Bronchial epithelial cell (primary cell): ENCODE results near the gene SHTN1. TPM values are rescaled to one million over a fixed set of nuclear protein-coding genes. Genes with fewer than 3 reads are reported as not detected.
A peak's percentile ranks its signal among the peaks of the same experiment; 100 is the strongest.

ENCODE experiments used
- DNase-seq: peaks from one replicate; pipeline ENCODE4 v3.0.0-alpha.2; 2010; ENCODE audit warnings: low read depth
- FAIRE-seq: peaks from 2 replicates; lab custom pipeline; 2011; peaks lifted over from hg19 to GRCh38; lab: Jason Lieb, UNC
- H3K27me3 ChIP-seq: 2 replicates; pipeline ENCODE4 v1.5.1; 2011; ENCODE audit warnings: low read length; ENCODE audit not compliant: control insufficient read depth, insufficient read depth
- H3K36me3 ChIP-seq: 2 replicates; pipeline ENCODE4 v1.5.1; 2011; ENCODE audit warnings: low read length; ENCODE audit not compliant: control insufficient read depth, insufficient read depth
- H3K4me3 ChIP-seq: 2 replicates; pipeline ENCODE4 v1.5.1; 2011; ENCODE audit warnings: mild to moderate bottlenecking, low read depth, low read length, control low read depth
- CTCF ChIP-seq: IDR thresholded peaks from 2 replicates; pipeline ENCODE4 v1.5.1; 2011; ENCODE audit warnings: mild to moderate bottlenecking, moderate library complexity, low read length, control low read depth, inconsistent platforms; ENCODE audit not compliant: insufficient read depth, severe bottlenecking
- total RNA-seq: library from RNA; depleted of rRNA; stranded (reverse); fragments of >200 nt; gene quantifications from 2 replicates; pipeline ENCODE4 v1.2.1, GENCODE V29; 2014

The SHTN1 gene
- total RNA-seq, 1 donor from 2014 or later = 2.1 TPM

GRCh38 chr10:116886772-116887171 is 118.2 kb downstream of the SHTN1 start:
- Histone ChIP-seq H3K36me3 (peaks cover 4% of the 10 kb centered on the region), H3K27me3 (no peaks in the 10 kb centered on the region), H3K4me3 (no peak overlapping the region)
- TF ChIP-seq CTCF = no peak
- FAIRE-seq (no peak), DNase-seq (no peak)

GRCh38 chr10:116882639-116883038 is 122.3 kb downstream of the SHTN1 start:
- Histone ChIP-seq H3K4me3 (no peak overlapping the region), H3K27me3 (no peaks in the 10 kb centered on the region), H3K36me3 (peaks cover 4% of the 10 kb centered on the region)
- FAIRE-seq (no peak), DNase-seq (no peak)
- no peak for TF ChIP-seq CTCF

GRCh38 chr10:116880716-116881482 is 124.1 kb downstream of the SHTN1 start:
- DNase-seq (peak; percentile 25), FAIRE-seq (no peak)
- H3K27me3 ChIP-seq = no peaks in the 10 kb centered on the region
- H3K36me3 ChIP-seq = peaks cover 2% of the 10 kb centered on the region
- no peak overlapping the region for H3K4me3 ChIP-seq
- no peak for TF ChIP-seq CTCF

- FAIRE-seq (no peak), DNase-seq (no peak)
- Histone ChIP-seq H3K27me3 (no peaks in the 10 kb centered on the region), H3K36me3 (peaks cover 2% of the 10 kb centered on the region), H3K4me3 (no peak overlapping the region)
- TF ChIP-seq CTCF = no peak
Observed at GRCh38 chr10:116879817-116880216, 125.2 kb downstream of the SHTN1 start.

GRCh38 chr10:116878123-116878522 is 126.9 kb downstream of the SHTN1 start:
- H3K27me3 ChIP-seq = peaks cover 1% of the 10 kb centered on the region
- no peak for FAIRE-seq
- H3K36me3 ChIP-seq = no peaks in the 10 kb centered on the region
- no peak for TF ChIP-seq CTCF
- no peak for DNase-seq
- no peak overlapping the region for H3K4me3 ChIP-seq
